ENCODE measurements around the gene C1orf210.

The C1orf210 gene

GRCh38 chr1:43293896-43294760, 8.7 kb upstream of the C1orf210 start:
- peak; percentile 95 for DNase-seq (ENCODE audit: low spot score)

GRCh38 chr1:43293176-43293575, 7.8 kb upstream of the C1orf210 start:
- DNase-seq (ENCODE audit: low spot score), result no peak

GRCh38 chr1:43292679-43293078, 7.3 kb upstream of the C1orf210 start:
- no peak for DNase-seq (ENCODE audit: low spot score)

GRCh38 chr1:43292216-43292615, 6.8 kb upstream of the C1orf210 start:
- no peak for DNase-seq (ENCODE audit: low spot score)

- DNase-seq (ENCODE audit: low spot score), result no peak
These were observed 3.7 kb upstream of the C1orf210 start for GRCh38 chr1:43288785-43289706.

GRCh38 chr1:43288058-43288784, 2.8 kb upstream of the C1orf210 start:
- no peak for DNase-seq (ENCODE audit: low spot score)

- no peak for DNase-seq (ENCODE audit: low spot score)
These were observed 1.2 kb upstream of the C1orf210 start for GRCh38 chr1:43286533-43286932.

GRCh38 chr1:43286115-43286514, 734 bp upstream of the C1orf210 start:
- no peak for DNase-seq (ENCODE audit: low spot score)

GRCh38 chr1:43284546-43285110, 753 bp downstream of the C1orf210 start:
- no peak for DNase-seq (ENCODE audit: low spot score)

GRCh38 chr1:43284065-43284464, 1.3 kb downstream of the C1orf210 start:
- no peak for DNase-seq (ENCODE audit: low spot score)

GRCh38 chr1:43282220-43283195, 2.9 kb downstream of the C1orf210 start:
- peak; percentile 76 for DNase-seq (ENCODE audit: low spot score)

- no peak for DNase-seq (ENCODE audit: low spot score)
These were observed 4.7 kb downstream of the C1orf210 start for GRCh38 chr1:43280692-43281091.

- no peak for DNase-seq (ENCODE audit: low spot score)
These were observed 5.7 kb downstream of the C1orf210 start for GRCh38 chr1:43279666-43280065.

- DNase-seq (ENCODE audit: low spot score), result no peak
These were observed 6.2 kb downstream of the C1orf210 start for GRCh38 chr1:43279161-43279560.

GRCh38 chr1:43277116-43277876, 8.1 kb downstream of the C1orf210 start:
- no peak for DNase-seq (ENCODE audit: low spot score)

- DNase-seq (ENCODE audit: low spot score), result no peak
These were observed 8.7 kb downstream of the C1orf210 start for GRCh38 chr1:43276673-43277072.

GRCh38 chr1:43275826-43276620, 9.4 kb downstream of the C1orf210 start:
- no peak for DNase-seq (ENCODE audit: low spot score)

GRCh38 chr1:43274804-43275180, 10.6 kb downstream of the C1orf210 start:
- no peak for DNase-seq (ENCODE audit: low spot score)
